Measurements from ENCODE around the gene EPGN. TPM values are rescaled to one million over a fixed set of nuclear protein-coding genes. Genes with fewer than 3 reads are reported as not detected.
"Not testable (repeated sequence)": the region's sequence is repeated elsewhere in the genome, so short reads cannot be mapped to it uniquely, and the experiment has no call there.

Gene EPGN
- polyA plus RNA-seq, 1 donor from 2014 or later = not detected

DNA sequence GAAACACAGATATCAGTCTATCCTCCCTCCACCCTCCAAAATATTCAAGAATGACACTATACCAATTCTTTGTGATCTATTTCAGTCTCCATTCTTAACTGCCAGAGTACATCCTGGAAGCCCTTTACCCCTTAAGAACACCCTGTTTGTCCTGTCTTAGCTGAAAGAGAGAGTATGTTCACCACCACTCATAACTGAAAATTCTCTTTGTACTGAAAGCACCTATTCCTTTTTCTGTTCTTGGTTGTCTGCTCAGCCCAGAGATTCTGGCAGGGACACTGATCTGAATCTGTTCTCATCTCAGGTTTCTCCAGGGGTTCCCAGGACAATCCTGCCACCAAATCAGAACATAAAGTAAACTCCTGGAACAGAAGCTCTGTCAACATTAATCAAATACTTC is 31.2 kb downstream of the EPGN start:
- H3K36me3 ChIP-seq (ENCODE audit: insufficient read depth, low read length) = no peaks in the 10 kb centered on the region
- TF ChIP-seq SMC3 (conservative IDR thresholded peaks at IDR 0.05; ENCODE audit: poor library complexity) (no peak), MXI1 (conservative IDR thresholded peaks at IDR 0.05; ENCODE audit: poor library complexity, severe bottlenecking) (no peak), RAD21 (conservative IDR thresholded peaks at IDR 0.05) (no peak), TAF1 (IDR thresholded peaks at IDR 0.05; ENCODE audit: low read depth) (no peak), POLR2AphosphoS5 (IDR thresholded peaks at IDR 0.05) (no peak), EZH2 (IDR thresholded peaks at IDR 0.05; ENCODE audit: borderline replicate concordance, insufficient read depth, low read length, poor library complexity, severe bottlenecking) (no peak), EP300 (conservative IDR thresholded peaks at IDR 0.05; ENCODE audit: poor library complexity, severe bottlenecking) (no peak)
- TF ChIP-seq, protein P1, sequence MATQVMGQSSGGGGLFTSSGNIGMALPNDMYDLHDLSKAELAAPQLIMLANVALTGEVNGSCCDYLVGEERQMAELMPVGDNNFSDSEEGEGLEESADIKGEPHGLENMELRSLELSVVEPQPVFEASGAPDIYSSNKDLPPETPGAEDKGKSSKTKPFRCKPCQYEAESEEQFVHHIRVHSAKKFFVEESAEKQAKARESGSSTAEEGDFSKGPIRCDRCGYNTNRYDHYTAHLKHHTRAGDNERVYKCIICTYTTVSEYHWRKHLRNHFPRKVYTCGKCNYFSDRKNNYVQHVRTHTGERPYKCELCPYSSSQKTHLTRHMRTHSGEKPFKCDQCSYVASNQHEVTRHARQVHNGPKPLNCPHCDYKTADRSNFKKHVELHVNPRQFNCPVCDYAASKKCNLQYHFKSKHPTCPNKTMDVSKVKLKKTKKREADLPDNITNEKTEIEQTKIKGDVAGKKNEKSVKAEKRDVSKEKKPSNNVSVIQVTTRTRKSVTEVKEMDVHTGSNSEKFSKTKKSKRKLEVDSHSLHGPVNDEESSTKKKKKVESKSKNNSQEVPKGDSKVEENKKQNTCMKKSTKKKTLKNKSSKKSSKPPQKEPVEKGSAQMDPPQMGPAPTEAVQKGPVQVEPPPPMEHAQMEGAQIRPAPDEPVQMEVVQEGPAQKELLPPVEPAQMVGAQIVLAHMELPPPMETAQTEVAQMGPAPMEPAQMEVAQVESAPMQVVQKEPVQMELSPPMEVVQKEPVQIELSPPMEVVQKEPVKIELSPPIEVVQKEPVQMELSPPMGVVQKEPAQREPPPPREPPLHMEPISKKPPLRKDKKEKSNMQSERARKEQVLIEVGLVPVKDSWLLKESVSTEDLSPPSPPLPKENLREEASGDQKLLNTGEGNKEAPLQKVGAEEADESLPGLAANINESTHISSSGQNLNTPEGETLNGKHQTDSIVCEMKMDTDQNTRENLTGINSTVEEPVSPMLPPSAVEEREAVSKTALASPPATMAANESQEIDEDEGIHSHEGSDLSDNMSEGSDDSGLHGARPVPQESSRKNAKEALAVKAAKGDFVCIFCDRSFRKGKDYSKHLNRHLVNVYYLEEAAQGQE (IDR thresholded peaks at IDR 0.05; ENCODE audit: borderline replicate concordance) = no peak
- TF ChIP-seq, protein P2, sequence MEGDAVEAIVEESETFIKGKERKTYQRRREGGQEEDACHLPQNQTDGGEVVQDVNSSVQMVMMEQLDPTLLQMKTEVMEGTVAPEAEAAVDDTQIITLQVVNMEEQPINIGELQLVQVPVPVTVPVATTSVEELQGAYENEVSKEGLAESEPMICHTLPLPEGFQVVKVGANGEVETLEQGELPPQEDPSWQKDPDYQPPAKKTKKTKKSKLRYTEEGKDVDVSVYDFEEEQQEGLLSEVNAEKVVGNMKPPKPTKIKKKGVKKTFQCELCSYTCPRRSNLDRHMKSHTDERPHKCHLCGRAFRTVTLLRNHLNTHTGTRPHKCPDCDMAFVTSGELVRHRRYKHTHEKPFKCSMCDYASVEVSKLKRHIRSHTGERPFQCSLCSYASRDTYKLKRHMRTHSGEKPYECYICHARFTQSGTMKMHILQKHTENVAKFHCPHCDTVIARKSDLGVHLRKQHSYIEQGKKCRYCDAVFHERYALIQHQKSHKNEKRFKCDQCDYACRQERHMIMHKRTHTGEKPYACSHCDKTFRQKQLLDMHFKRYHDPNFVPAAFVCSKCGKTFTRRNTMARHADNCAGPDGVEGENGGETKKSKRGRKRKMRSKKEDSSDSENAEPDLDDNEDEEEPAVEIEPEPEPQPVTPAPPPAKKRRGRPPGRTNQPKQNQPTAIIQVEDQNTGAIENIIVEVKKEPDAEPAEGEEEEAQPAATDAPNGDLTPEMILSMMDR (IDR thresholded peaks at IDR 0.05; ENCODE audit: poor library complexity, severe bottlenecking) = no peak
- no peaks in the 10 kb centered on the region for H4K20me1 ChIP-seq (ENCODE audit: insufficient read depth)
- H3K79me2 ChIP-seq (replicated peaks; ENCODE audit: insufficient read depth, low read length) = no peaks in the 10 kb centered on the region
- H3K4me2 ChIP-seq (ENCODE audit: low read length) = no peak overlapping the region
- H2AFZ ChIP-seq (ENCODE audit: low read depth, low read length) = no peak overlapping the region
- no peak overlapping the region for H3K4me3 ChIP-seq (ENCODE audit: low read length)
- H3K9ac ChIP-seq (ENCODE audit: low read length) = no peak overlapping the region
- no peaks in the 10 kb centered on the region for H3K9me2 ChIP-seq (ENCODE audit: insufficient read depth, low read length)
- H3F3A ChIP-seq (ENCODE audit: insufficient read depth, low read length, poor library complexity, severe bottlenecking) = no peaks in the 10 kb centered on the region
- no peak overlapping the region for H3K27ac ChIP-seq (ENCODE audit: low read length)
- H3K9me3 ChIP-seq (ENCODE audit: low read length) = peaks cover 9% of the 10 kb centered on the region
- H3K27me3 ChIP-seq (ENCODE audit: insufficient read depth, low read depth, low read length) = no peaks in the 10 kb centered on the region

DNA sequence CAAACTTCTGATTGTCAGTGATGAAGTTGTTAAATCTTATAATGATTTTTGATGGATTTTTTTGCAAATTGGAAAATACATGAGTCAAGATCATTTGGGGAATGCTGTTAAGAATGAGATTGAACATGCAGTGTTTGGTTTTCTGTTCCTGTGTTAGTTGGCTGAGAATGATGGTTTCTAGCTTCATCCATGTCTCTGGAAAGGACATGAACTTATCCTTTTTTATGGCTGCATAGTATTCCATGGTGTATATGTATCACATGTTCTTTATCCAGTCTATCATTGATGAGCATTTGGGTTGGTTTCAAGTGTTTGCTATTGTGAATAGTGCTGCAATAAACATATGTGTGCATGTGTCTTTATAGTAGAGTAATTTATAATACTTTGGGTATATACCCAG is 32.2 kb downstream of the EPGN start:
- H3K27ac ChIP-seq (ENCODE audit: low read length); H3K9ac ChIP-seq (ENCODE audit: low read length): not testable (repeated sequence)

DNA sequence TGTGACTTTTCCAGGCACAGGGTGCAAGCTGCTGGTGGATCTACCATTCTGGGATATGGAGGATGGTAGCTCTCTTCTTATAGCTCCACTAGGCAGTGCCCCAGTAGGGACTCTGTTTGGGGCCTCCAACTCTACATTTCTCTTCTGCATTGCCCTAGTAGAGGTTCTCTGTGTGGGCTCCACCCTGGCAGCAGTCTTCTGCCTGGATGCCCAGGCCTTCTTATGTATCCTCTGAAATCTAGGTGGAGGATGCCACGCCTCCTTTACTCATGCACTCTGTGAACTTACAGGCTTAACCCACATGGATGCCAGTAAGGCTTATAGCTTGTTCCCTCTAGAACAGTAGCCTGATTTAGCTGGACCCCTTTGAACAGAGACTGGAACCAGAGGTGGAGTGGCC is 35.8 kb downstream of the EPGN start:
- Histone ChIP-seq H4K20me1 (ENCODE audit: insufficient read depth) (no peaks in the 10 kb centered on the region), H3K9ac (ENCODE audit: low read length) (no peak overlapping the region), H3K27me3 (ENCODE audit: insufficient read depth, low read depth, low read length) (no peaks in the 10 kb centered on the region), H3K27ac (ENCODE audit: low read length) (no peak overlapping the region), H2AFZ (ENCODE audit: low read depth, low read length) (no peak overlapping the region), H3K79me2 (replicated peaks; ENCODE audit: insufficient read depth, low read length) (no peaks in the 10 kb centered on the region), H3K4me2 (ENCODE audit: low read length) (no peak overlapping the region), H3K9me3 (ENCODE audit: low read length) (peaks cover 9% of the 10 kb centered on the region), H3K9me2 (ENCODE audit: insufficient read depth, low read length) (no peaks in the 10 kb centered on the region), H3K36me3 (ENCODE audit: insufficient read depth, low read length) (no peaks in the 10 kb centered on the region), H3F3A (ENCODE audit: insufficient read depth, low read length, poor library complexity, severe bottlenecking) (no peaks in the 10 kb centered on the region), H3K4me3 (ENCODE audit: low read length) (no peak overlapping the region)
- TF ChIP-seq RAD21 (conservative IDR thresholded peaks at IDR 0.05) = no peak
- TF ChIP-seq, protein P2 (IDR thresholded peaks at IDR 0.05; ENCODE audit: poor library complexity, severe bottlenecking) = no peak
- TF ChIP-seq EZH2 (IDR thresholded peaks at IDR 0.05; ENCODE audit: borderline replicate concordance, insufficient read depth, low read length, poor library complexity, severe bottlenecking) = no peak
- TF ChIP-seq TAF1 (IDR thresholded peaks at IDR 0.05; ENCODE audit: low read depth) = no peak
- no peak for TF ChIP-seq MXI1 (conservative IDR thresholded peaks at IDR 0.05; ENCODE audit: poor library complexity, severe bottlenecking)
- TF ChIP-seq POLR2AphosphoS5 (IDR thresholded peaks at IDR 0.05) = no peak
- TF ChIP-seq, protein P1 (IDR thresholded peaks at IDR 0.05; ENCODE audit: borderline replicate concordance) = no peak
- TF ChIP-seq SMC3 (conservative IDR thresholded peaks at IDR 0.05; ENCODE audit: poor library complexity) = no peak
- TF ChIP-seq EP300 (conservative IDR thresholded peaks at IDR 0.05; ENCODE audit: poor library complexity, severe bottlenecking) = no peak

More for the DNA sequence above, 32.2 kb downstream of the EPGN start:
- H4K20me1 ChIP-seq (ENCODE audit: insufficient read depth); H2AFZ ChIP-seq (ENCODE audit: low read depth, low read length); H3K9me3 ChIP-seq (ENCODE audit: low read length); H3K9me2 ChIP-seq (ENCODE audit: insufficient read depth, low read length); H3K4me3 ChIP-seq (ENCODE audit: low read length); H3K4me2 ChIP-seq (ENCODE audit: low read length); H3K27me3 ChIP-seq (ENCODE audit: insufficient read depth, low read depth, low read length); H3F3A ChIP-seq (ENCODE audit: insufficient read depth, low read length, poor library complexity, severe bottlenecking); H3K36me3 ChIP-seq (ENCODE audit: insufficient read depth, low read length); H3K79me2 ChIP-seq (replicated peaks; ENCODE audit: insufficient read depth, low read length): not testable (repeated sequence)

All from neural cell (in vitro differentiated cells).